Loucy (cell line): Measurements from ENCODE around the gene ADARB2.

Source experiments
- H2AFZ ChIP-seq: fragments of 200-600 bp; sonication (generic); 2 replicates; pipeline ENCODE4 v1.6.0; 2016; ENCODE audit warnings: antibody characterized with exemption, mild to moderate bottlenecking, low read length, moderate library complexity
- H3F3A ChIP-seq: fragments of 200-600 bp; 2 replicates; pipeline ENCODE4 v1.6.0; 2016; ENCODE audit warnings: antibody characterized with exemption, low read depth, mild to moderate bottlenecking
- H3K27me3 ChIP-seq: fragments of 200-600 bp; sonication (generic); 2 replicates; pipeline ENCODE4 v1.6.1; 2014; ENCODE audit warnings: low read length, mild to moderate bottlenecking; ENCODE audit not compliant: insufficient read depth, poor library complexity, severe bottlenecking
- H3K36me3 ChIP-seq: fragments of 200-600 bp; sonication (generic); 2 replicates; pipeline ENCODE4 v1.6.1; 2016; ENCODE audit warnings: low read length; ENCODE audit not compliant: insufficient read depth
- H3K4me1 ChIP-seq: fragments of 200-600 bp; sonication (generic); 2 replicates; pipeline ENCODE4 v1.5.1; 2014; ENCODE audit warnings: low read length, mild to moderate bottlenecking; ENCODE audit not compliant: insufficient read depth, poor library complexity, severe bottlenecking
- H3K4me2 ChIP-seq: fragments of 200-600 bp; sonication (generic); 2 replicates; pipeline ENCODE4 v1.6.0; 2014; ENCODE audit warnings: antibody characterized with exemption, low read length, low read depth, mild to moderate bottlenecking; ENCODE audit not compliant: poor library complexity, severe bottlenecking
- H3K4me3 ChIP-seq: fragments of 200-600 bp; sonication (generic); 2 replicates; pipeline ENCODE4 v1.5.1; 2014; ENCODE audit warnings: low read length, mild to moderate bottlenecking, mixed read lengths; ENCODE audit not compliant: poor library complexity, severe bottlenecking
- H3K79me2 ChIP-seq: fragments of 200-600 bp; sonication (generic); 2 replicates; pipeline ENCODE4 v1.6.1; 2014; ENCODE audit warnings: low read length; ENCODE audit not compliant: insufficient read depth
- H3K9ac ChIP-seq: fragments of 200-600 bp; sonication (generic); 2 replicates; pipeline ENCODE4 v1.6.0; 2014; ENCODE audit warnings: mild to moderate bottlenecking, low read depth, low read length, moderate library complexity; ENCODE audit not compliant: poor library complexity, severe bottlenecking
- H3K9me2 ChIP-seq: fragments of 200-600 bp; sonication (generic); replicated peaks from 2 replicates; pipeline ENCODE4 v1.6.1; 2016; ENCODE audit warnings: low read depth, low read length, mixed read lengths
- H3K9me3 ChIP-seq: fragments of 200-600 bp; sonication (generic); 2 replicates; pipeline ENCODE4 v1.6.1; 2014; ENCODE audit warnings: mild to moderate bottlenecking, antibody characterized with exemption, low read length, low read depth; ENCODE audit not compliant: insufficient read depth
- H4K20me1 ChIP-seq: fragments of 200-600 bp; sonication (generic); 2 replicates; pipeline ENCODE4 v1.6.0; 2014; ENCODE audit warnings: antibody characterized with exemption, low read length, mild to moderate bottlenecking; ENCODE audit not compliant: insufficient read depth, poor library complexity, severe bottlenecking
- CTCF ChIP-seq: fragments of 200-600 bp; sonication (generic); conservative IDR thresholded peaks from 2 replicates; pipeline ENCODE4 v1.5.1; 2014; ENCODE audit warnings: mild to moderate bottlenecking, antibody characterized with exemption, low read length
- EZH2phosphoT487 ChIP-seq: fragments of 200-600 bp; IDR thresholded peaks from 2 replicates; pipeline ENCODE4 v1.6.1; 2018; ENCODE audit warnings: antibody characterized with exemption, mild to moderate bottlenecking, moderate library complexity, borderline replicate concordance

Gene ADARB2

GRCh38 chr10:1130995-1131790 lies 606.1 kb downstream of the ADARB2 start:
- no peaks in the 10 kb centered on the region for H3K79me2 ChIP-seq
- no peaks in the 10 kb centered on the region for H3F3A ChIP-seq
- no peaks in the 10 kb centered on the region for H4K20me1 ChIP-seq
- H3K27me3 ChIP-seq = no peaks in the 10 kb centered on the region
- H3K4me3 ChIP-seq = no peak overlapping the region
- TF ChIP-seq CTCF (no peak), EZH2phosphoT487 (no peak)
- H3K9ac ChIP-seq = no peak overlapping the region
- peaks cover 49% of the 10 kb centered on the region; the same call in 1 of the 2 replicates for H3K36me3 ChIP-seq
- no peak overlapping the region for H2AFZ ChIP-seq
- peaks cover 6% of the 10 kb centered on the region for H3K4me1 ChIP-seq
- no peaks in the 10 kb centered on the region for H3K9me3 ChIP-seq
- no peaks in the 10 kb centered on the region for H3K9me2 ChIP-seq
- H3K4me2 ChIP-seq = no peak overlapping the region

- Histone ChIP-seq H2AFZ (no peak overlapping the region), H3K4me1 (peaks cover 6% of the 10 kb centered on the region), H3K9me2 (no peaks in the 10 kb centered on the region), H3K79me2 (no peaks in the 10 kb centered on the region), H3K36me3 (peaks cover 57% of the 10 kb centered on the region; the same call in 1 of the 2 replicates), H3K4me3 (no peak overlapping the region), H3F3A (no peaks in the 10 kb centered on the region), H3K27me3 (no peaks in the 10 kb centered on the region), H3K9me3 (no peaks in the 10 kb centered on the region), H3K4me2 (no peak overlapping the region), H3K9ac (no peak overlapping the region), H4K20me1 (no peaks in the 10 kb centered on the region)
- TF ChIP-seq EZH2phosphoT487 = no peak
- TF ChIP-seq CTCF = no peak
Observed at GRCh38 chr10:1130226-1130625, 607.1 kb downstream of the ADARB2 start.

- H3K4me3 ChIP-seq = no peak overlapping the region
- H3K9ac ChIP-seq = no peak overlapping the region
- H3K4me2 ChIP-seq = no peak overlapping the region
- no peaks in the 10 kb centered on the region for H3K9me2 ChIP-seq
- H3K36me3 ChIP-seq = peaks cover 72% of the 10 kb centered on the region; the same call in 1 of the 2 replicates
- H3K79me2 ChIP-seq = 0 out of 2 replicates have a peak, but pooled peaks cover 3% of the 10 kb centered on the region
- H3F3A ChIP-seq = no peaks in the 10 kb centered on the region
- no peaks in the 10 kb centered on the region for H4K20me1 ChIP-seq
- peaks cover 4% of the 10 kb centered on the region for H3K4me1 ChIP-seq
- no peaks in the 10 kb centered on the region for H3K27me3 ChIP-seq
- H2AFZ ChIP-seq = no peak overlapping the region
- no peak for TF ChIP-seq CTCF
- TF ChIP-seq EZH2phosphoT487 = no peak
- H3K9me3 ChIP-seq = no peaks in the 10 kb centered on the region
Observed at GRCh38 chr10:1128649-1129048, 608.7 kb downstream of the ADARB2 start.
